ENCODE results near the gene ARHGAP36. TPM values are rescaled to one million over a fixed set of nuclear protein-coding genes. Genes with fewer than 3 reads are reported as not detected.
A peak's percentile ranks its signal among the peaks of the same experiment; 100 is the strongest.

ARHGAP36 gene
- total RNA-seq, 1 donor from 2014 or later = not detected

- Histone ChIP-seq H3K79me2 (ENCODE audit: insufficient read depth, low read length) (no peaks in the 10 kb centered on the region), H3K9ac (ENCODE audit: low read length) (no peak overlapping the region), H3K4me3 (ENCODE audit: insufficient read depth, low read depth, low read length) (no peak overlapping the region), H3K4me2 (ENCODE audit: low read length) (no peak overlapping the region), H3K27ac (ENCODE audit: low read depth, low read length) (no peak overlapping the region), H4K20me1 (ENCODE audit: insufficient read depth, low read length) (no peaks in the 10 kb centered on the region), H3K27me3 (ENCODE audit: insufficient read depth, low read length) (no peaks in the 10 kb centered on the region), H2AFZ (ENCODE audit: low read depth, low read length) (no peak overlapping the region), H3K36me3 (ENCODE audit: insufficient read depth, low read length) (no peaks in the 10 kb centered on the region), H3K4me1 (ENCODE audit: insufficient read depth, low read length) (no peaks in the 10 kb centered on the region), H3K9me3 (ENCODE audit: insufficient read depth, low read depth, low read length) (no peaks in the 10 kb centered on the region)
- Mint-ChIP-seq H3K27me3 (ENCODE audit: low read depth, unreplicated experiment) (peaks cover 14% of the 10 kb centered on the region), H3K4me1 (ENCODE audit: low read depth, unreplicated experiment) (peaks cover 3% of the 10 kb centered on the region), H3K4me3 (ENCODE audit: unreplicated experiment) (no peak overlapping the region), H3K36me3 (ENCODE audit: low read depth, unreplicated experiment) (no peaks in the 10 kb centered on the region), H3K27ac (ENCODE audit: unreplicated experiment) (no peak overlapping the region), H3K9me3 (ENCODE audit: unreplicated experiment) (no peaks in the 10 kb centered on the region)
- TF ChIP-seq EZH2 (IDR thresholded peaks at IDR 0.05; ENCODE audit: insufficient read depth, low read length) (no peak), CTCF (IDR thresholded peaks at IDR 0.05; ENCODE audit: insufficient read depth, low read depth, low read length) (no peak)
- DNase-seq (ENCODE audit: low read depth) (no peak), FAIRE-seq (no peak)
Measured at GRCh38 chrX:131041667-131042066, 16.5 kb upstream of the ARHGAP36 start.

GRCh38 chrX:131045726-131046125 lies 12.4 kb upstream of the ARHGAP36 start:
- Histone ChIP-seq H3K4me1 (ENCODE audit: insufficient read depth, low read length) (no peaks in the 10 kb centered on the region), H4K20me1 (ENCODE audit: insufficient read depth, low read length) (no peaks in the 10 kb centered on the region), H3K4me3 (ENCODE audit: insufficient read depth, low read depth, low read length) (no peak overlapping the region), H3K27ac (ENCODE audit: low read depth, low read length) (no peak overlapping the region), H3K9me3 (ENCODE audit: insufficient read depth, low read depth, low read length) (no peaks in the 10 kb centered on the region), H3K27me3 (ENCODE audit: insufficient read depth, low read length) (no peaks in the 10 kb centered on the region), H3K79me2 (ENCODE audit: insufficient read depth, low read length) (no peaks in the 10 kb centered on the region), H2AFZ (ENCODE audit: low read depth, low read length) (no peak overlapping the region), H3K9ac (ENCODE audit: low read length) (no peak overlapping the region), H3K36me3 (ENCODE audit: insufficient read depth, low read length) (no peaks in the 10 kb centered on the region), H3K4me2 (ENCODE audit: low read length) (no peak overlapping the region)
- no peak for TF ChIP-seq EZH2 (IDR thresholded peaks at IDR 0.05; ENCODE audit: insufficient read depth, low read length)
- TF ChIP-seq CTCF (IDR thresholded peaks at IDR 0.05; ENCODE audit: insufficient read depth, low read depth, low read length) = no peak
- H3K4me1 Mint-ChIP-seq (ENCODE audit: low read depth, unreplicated experiment) = peaks cover 3% of the 10 kb centered on the region
- H3K4me3 Mint-ChIP-seq (ENCODE audit: unreplicated experiment) = no peak overlapping the region
- no peaks in the 10 kb centered on the region for H3K9me3 Mint-ChIP-seq (ENCODE audit: unreplicated experiment)
- H3K27me3 Mint-ChIP-seq (ENCODE audit: low read depth, unreplicated experiment) = peaks cover 20% of the 10 kb centered on the region
- peak; percentile 5 for FAIRE-seq
- H3K27ac Mint-ChIP-seq (ENCODE audit: unreplicated experiment) = no peak overlapping the region
- no peak for DNase-seq (ENCODE audit: low read depth)
- H3K36me3 Mint-ChIP-seq (ENCODE audit: low read depth, unreplicated experiment) = no peaks in the 10 kb centered on the region

GRCh38 chrX:131046596-131046995 lies 11.6 kb upstream of the ARHGAP36 start:
- Mint-ChIP-seq H3K36me3 (ENCODE audit: low read depth, unreplicated experiment) (no peaks in the 10 kb centered on the region), H3K9me3 (ENCODE audit: unreplicated experiment) (no peaks in the 10 kb centered on the region), H3K27me3 (ENCODE audit: low read depth, unreplicated experiment) (peaks cover 17% of the 10 kb centered on the region), H3K27ac (ENCODE audit: unreplicated experiment) (no peak overlapping the region), H3K4me1 (ENCODE audit: low read depth, unreplicated experiment) (peaks cover 3% of the 10 kb centered on the region), H3K4me3 (ENCODE audit: unreplicated experiment) (no peak overlapping the region)
- Histone ChIP-seq H3K79me2 (ENCODE audit: insufficient read depth, low read length) (no peaks in the 10 kb centered on the region), H2AFZ (ENCODE audit: low read depth, low read length) (no peak overlapping the region), H3K9ac (ENCODE audit: low read length) (no peak overlapping the region), H3K4me1 (ENCODE audit: insufficient read depth, low read length) (no peaks in the 10 kb centered on the region), H3K27ac (ENCODE audit: low read depth, low read length) (no peak overlapping the region), H3K9me3 (ENCODE audit: insufficient read depth, low read depth, low read length) (no peaks in the 10 kb centered on the region), H3K4me3 (ENCODE audit: insufficient read depth, low read depth, low read length) (no peak overlapping the region), H3K4me2 (ENCODE audit: low read length) (no peak overlapping the region), H4K20me1 (ENCODE audit: insufficient read depth, low read length) (no peaks in the 10 kb centered on the region), H3K27me3 (ENCODE audit: insufficient read depth, low read length) (no peaks in the 10 kb centered on the region), H3K36me3 (ENCODE audit: insufficient read depth, low read length) (no peaks in the 10 kb centered on the region)
- DNase-seq (ENCODE audit: low read depth) (no peak), FAIRE-seq (no peak)
- no peak for TF ChIP-seq EZH2 (IDR thresholded peaks at IDR 0.05; ENCODE audit: insufficient read depth, low read length)
- no peak for TF ChIP-seq CTCF (IDR thresholded peaks at IDR 0.05; ENCODE audit: insufficient read depth, low read depth, low read length)

Data from astrocyte (in vitro differentiated cells and primary cell).